K562 (cell line): ENCODE data around the gene NME4. TPM values are rescaled to one million over a fixed set of nuclear protein-coding genes. Genes with fewer than 3 reads are reported as not detected.

Experiments used
- ADNP ChIP-seq: fragments of 200-800 bp; sonication (Bioruptor generic); IDR thresholded peaks from 2 replicates; pipeline ENCODE4 v1.6.1; 2016; ENCODE audit warnings: missing genetic modification characterization, missing compliant biosample characterization
- ARNT ChIP-seq, 2 experiments: fragments of 450-650 bp; IDR thresholded peaks; 2 replicates each; pipeline ENCODE4 v1.6.1; 2016; ENCODE audit warnings: mild to moderate bottlenecking in 1 of 2
- BCLAF1 ChIP-seq, 2 experiments: fragments of 450-650 bp in 1 of 2; IDR thresholded peaks; 2 replicates each; pipeline ENCODE4 v1.6.1; 2011 to 2017; ENCODE audit warnings: low read depth in 2 of 2, antibody characterized with exemption in 1 of 2, borderline replicate concordance in 1 of 2, low read length in 1 of 2, mild to moderate bottlenecking in 1 of 2, mixed read lengths in 1 of 2; ENCODE audit not compliant: control insufficient read depth in 1 of 2
- CBX1 ChIP-seq: sonication (generic); IDR thresholded peaks from 2 replicates; pipeline ENCODE4 v1.6.1; 2016; ENCODE audit warnings: antibody characterized with exemption, low read depth, mild to moderate bottlenecking
- GABPB2 ChIP-seq: fragments of 250-450 bp; sonication (Bioruptor Pico); conservative IDR thresholded peaks from 2 replicates; pipeline ENCODE4 v1.5.1; 2021; ENCODE audit warnings: mild to moderate bottlenecking
- MCM3 ChIP-seq: fragments of 450-650 bp; IDR thresholded peaks from 2 replicates; pipeline ENCODE4 v1.6.1; 2016
- MYC ChIP-seq, 2 experiments: fragments of 250-450 bp in 1 of 2; sonication (Bioruptor Pico) in 1 of 2; IDR thresholded peaks; 2 replicates each; pipeline versions ENCODE4 v1.5.1 to v1.6.1; 2012 to 2021; ENCODE audit warnings: low read depth in 2 of 2, borderline replicate concordance in 1 of 2, improper control_type of control experiment in 1 of 2, low read length in 1 of 2, mild to moderate bottlenecking in 1 of 2, moderate library complexity in 1 of 2
- NBN ChIP-seq: fragments of 450-650 bp; IDR thresholded peaks from 2 replicates; pipeline ENCODE4 v1.6.1; 2016; ENCODE audit warnings: low read depth, mild to moderate bottlenecking
- PATZ1 ChIP-seq: fragments of 250-450 bp; sonication (Bioruptor Pico); IDR thresholded peaks from 2 replicates; pipeline ENCODE4 v1.5.0; 2020; ENCODE audit warnings: mild to moderate bottlenecking, borderline replicate concordance
- PTBP1 ChIP-seq: fragments of 200-400 bp; formaldehyde crosslinking; IDR thresholded peaks from 2 replicates; pipeline ENCODE4 v1.6.1; 2017; ENCODE audit warnings: low read depth, low read length
- RERE ChIP-seq: sonication (generic); formaldehyde crosslinking; IDR thresholded peaks from 2 replicates; pipeline ENCODE4 v1.8.0; 2023; ENCODE audit warnings: missing genetic modification reagents, mild to moderate bottlenecking, borderline replicate concordance
- SMC3 ChIP-seq: conservative IDR thresholded peaks from 2 replicates; pipeline ENCODE4 v1.6.1; 2011; ENCODE audit warnings: low read depth, low read length, improper control_type of control experiment; ENCODE audit not compliant: insufficient read depth
- TRIM28 ChIP-seq: fragments of 450-650 bp; IDR thresholded peaks from 2 replicates; pipeline ENCODE4 v1.6.1; 2017
- TSC22D4 ChIP-seq: fragments of 450-650 bp; IDR thresholded peaks from 2 replicates; pipeline ENCODE4 v1.6.1; 2016; ENCODE audit warnings: missing genetic modification characterization, missing biosample characterization, control low read depth
- ZNF143 ChIP-seq: sonication (generic); formaldehyde crosslinking; IDR thresholded peaks from 2 replicates; pipeline ENCODE4 v1.9.0; 2022; ENCODE audit warnings: mild to moderate bottlenecking, missing genetic modification reagents
- ZNF280B ChIP-seq: fragments of 250-450 bp; sonication (Bioruptor Pico); IDR thresholded peaks from 2 replicates; pipeline ENCODE4 v1.5.1; 2021; ENCODE audit warnings: mild to moderate bottlenecking
- polyA plus RNA-seq, 8 experiments: library from polyadenylated mRNA; depleted of rRNA in 4 of 8; stranded (reverse) in 5 of 8; unstranded in 3 of 8; fragments of >200 nt; fragmentation: Nextera tagmentation in 2 of 8; fragmentation: Illumina TruSeq in 1 of 8; extraction: Ambion mirVana in 2 of 8; extraction: Trizol in 1 of 8; gene quantifications; 2 replicates each; pipeline versions ENCODE4 v1.2.1 to v1.2.3, GENCODE V29; 2011 to 2014; ENCODE audit warnings: inconsistent platforms in 1 of 8, missing spikeins in 1 of 8
- total RNA-seq, 7 experiments: library from RNA; depleted of rRNA in 6 of 7; stranded (reverse); fragments of >200 nt in 6 of 7; fragmentation: Illumina TruSeq in 2 of 7; extraction: Trizol in 2 of 7; gene quantifications; 2 replicates each; pipeline versions ENCODE4 v1.2.1 to v1.2.3, GENCODE V29; 2011 to 2021; ENCODE audit warnings: low replicate concordance in 1 of 7

Gene NME4
- total and polyA plus RNA-seq, 9 of the 15 experiments (the other 6 are each of a cell fraction or from before 2014, with no cell fraction given), result 15.4 to 264 (median 139) TPM

- TF ChIP-seq RERE (CRISPR knock-in tag) (no peak), CBX1 (peak; percentile 98), MCM3 (no peak), NBN (0 out of 2 replicates have a peak, but pooled peaks have one; percentile 51), GABPB2 (no peak), PATZ1 (CRISPR knock-in tag) (no peak), ADNP (peak; percentile 80), TSC22D4 (tag) (no peak), MYC (IDR thresholded peaks at IDR 0.05; ENCODE audit: low read depth, low read length) (no peak), MYC (CRISPR knock-in tag; IDR thresholded peaks at IDR 0.05; ENCODE audit: borderline replicate concordance, low read depth) (no peak), SMC3 (peak; percentile 74), TRIM28 (peak; percentile 98), PTBP1 (peak; percentile 69; the same call in 1 of the 2 replicates), BCLAF1 (IDR thresholded peaks at IDR 0.05; ENCODE audit: borderline replicate concordance in 1 of 2, control insufficient read depth in 1 of 2, low read depth in 2 of 2, low read length in 1 of 2) (peak in 1 of 2 experiments; percentile 32; a peak in 1 of 4 replicates), ZNF143 (no peak), ZNF280B (no peak), ARNT (IDR thresholded peaks at IDR 0.05) (0 out of 4 replicates have a peak, but pooled peaks have one; percentile 41 to 51)
These were observed 5.1 kb upstream of the NME4 start (continued) for GRCh38 chr16:391885-392335.
